Astrocyte (in vitro differentiated cells and primary cell): Measurements from ENCODE around the gene SLC8A3. TPM values are rescaled to one million over a fixed set of nuclear protein-coding genes. Genes with fewer than 3 reads are reported as not detected.
A peak's percentile ranks its signal among the peaks of the same experiment; 100 is the strongest.

Source experiments
- DNase-seq: peaks from one replicate; pipeline ENCODE4 v3.0.0-alpha.2; 2010; ENCODE audit warnings: low read depth
- FAIRE-seq: peaks from 2 replicates; lab custom pipeline; 2011; peaks lifted over from hg19 to GRCh38; lab: Jason Lieb, UNC
- H2AFZ ChIP-seq: 2 replicates; pipeline ENCODE4 v1.6.0; 2012; ENCODE audit warnings: low read depth, low read length, inconsistent platforms
- H3K27ac ChIP-seq: 2 replicates; pipeline ENCODE4 v1.5.1; 2011; ENCODE audit warnings: low read depth, low read length, inconsistent platforms
- H3K27me3 ChIP-seq: 2 replicates; pipeline ENCODE4 v1.6.0; 2011; ENCODE audit warnings: low read length, inconsistent platforms; ENCODE audit not compliant: insufficient read depth
- H3K36me3 ChIP-seq: 2 replicates; pipeline ENCODE4 v1.5.1; 2011; ENCODE audit warnings: low read length, inconsistent platforms; ENCODE audit not compliant: insufficient read depth
- H3K4me1 ChIP-seq: 2 replicates; pipeline ENCODE4 v1.5.1; 2011; ENCODE audit warnings: low read length, inconsistent platforms; ENCODE audit not compliant: insufficient read depth
- H3K4me2 ChIP-seq: 2 replicates; pipeline ENCODE4 v1.6.0; 2012; ENCODE audit warnings: low read length, inconsistent platforms
- H3K4me3 ChIP-seq: 2 replicates; pipeline ENCODE4 v1.5.1; 2011; ENCODE audit warnings: low read depth, mild to moderate bottlenecking, low read length, inconsistent platforms; ENCODE audit not compliant: insufficient read depth
- H3K79me2 ChIP-seq: 2 replicates; pipeline ENCODE4 v1.6.0; 2012; ENCODE audit warnings: mild to moderate bottlenecking, low read length, inconsistent platforms; ENCODE audit not compliant: insufficient read depth
- H3K9ac ChIP-seq: 2 replicates; pipeline ENCODE4 v1.6.0; 2012; ENCODE audit warnings: mild to moderate bottlenecking, low read length, inconsistent platforms
- H3K9me3 ChIP-seq: 2 replicates; pipeline ENCODE4 v1.5.1; 2012; ENCODE audit warnings: low read depth, mild to moderate bottlenecking, low read length, inconsistent platforms; ENCODE audit not compliant: insufficient read depth
- H4K20me1 ChIP-seq: 2 replicates; pipeline ENCODE4 v1.6.0; 2012; ENCODE audit warnings: low read length, inconsistent platforms; ENCODE audit not compliant: insufficient read depth
- H3K27ac Mint-ChIP-seq: one replicate; pipeline ENCODE4 v1.8.0; 2021; ENCODE audit warnings: mild to moderate bottlenecking, mixed read lengths; ENCODE audit not compliant: unreplicated experiment
- H3K27me3 Mint-ChIP-seq: one replicate; pipeline ENCODE4 v1.8.0; 2021; ENCODE audit warnings: low read depth, mixed read lengths; ENCODE audit not compliant: unreplicated experiment
- H3K36me3 Mint-ChIP-seq: one replicate; pipeline ENCODE4 v1.8.0; 2021; ENCODE audit warnings: low read depth, mixed read lengths; ENCODE audit not compliant: unreplicated experiment
- H3K4me1 Mint-ChIP-seq: one replicate; pipeline ENCODE4 v1.8.0; 2021; ENCODE audit warnings: low read depth, mixed read lengths; ENCODE audit not compliant: unreplicated experiment
- H3K4me3 Mint-ChIP-seq: one replicate; pipeline ENCODE4 v1.8.0; 2021; ENCODE audit warnings: mild to moderate bottlenecking, moderate library complexity, mixed read lengths; ENCODE audit not compliant: unreplicated experiment
- H3K9me3 Mint-ChIP-seq: one replicate; pipeline ENCODE4 v1.8.0; 2021; ENCODE audit warnings: mild to moderate bottlenecking, mixed read lengths; ENCODE audit not compliant: unreplicated experiment
- EZH2 ChIP-seq: IDR thresholded peaks from 2 replicates; pipeline ENCODE4 v1.6.1; 2012; ENCODE audit warnings: mild to moderate bottlenecking, low read length, inconsistent platforms; ENCODE audit not compliant: insufficient read depth
- total RNA-seq: library from RNA; stranded (reverse); gene quantifications from 2 replicates; pipeline ENCODE4 v1.2.1, GENCODE V29; 2021
- TF ChIP-seq, protein P1 (sequence below): IDR thresholded peaks from 2 replicates; pipeline ENCODE4 v1.5.1; 2011; ENCODE audit warnings: low read depth, mild to moderate bottlenecking, inconsistent platforms, low read length, moderate library complexity; ENCODE audit not compliant: insufficient read depth

SLC8A3 gene
- total RNA-seq, 1 donor from 2014 or later = 0.45 TPM

DNA sequence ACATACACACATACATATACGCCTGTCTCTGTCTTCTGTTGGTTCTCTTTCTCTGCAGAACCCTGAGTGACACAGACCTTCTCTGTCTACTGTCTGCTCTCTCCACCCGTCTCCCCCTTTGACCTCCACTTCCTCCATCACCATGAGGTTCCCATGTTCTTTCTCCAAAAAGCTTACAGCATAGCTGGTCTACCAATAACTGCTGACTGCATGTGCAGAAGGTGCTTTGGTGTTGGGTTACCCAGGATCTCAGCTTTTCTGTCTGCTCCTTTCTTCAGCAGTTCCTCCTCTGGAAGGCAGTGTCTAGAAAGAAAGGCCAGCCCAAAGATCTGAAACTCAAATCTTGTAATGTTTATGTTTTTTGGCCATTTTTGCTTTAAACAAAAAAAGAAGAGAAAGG, 184.0 kb downstream of the SLC8A3 start:
- Histone ChIP-seq H3K79me2 (no peaks in the 10 kb centered on the region), H3K9ac (no peak overlapping the region), H3K4me2 (no peak overlapping the region), H3K27me3 (no peaks in the 10 kb centered on the region), H3K4me3 (no peak overlapping the region), H4K20me1 (no peaks in the 10 kb centered on the region), H3K9me3 (no peaks in the 10 kb centered on the region), H3K36me3 (no peaks in the 10 kb centered on the region), H2AFZ (no peak overlapping the region), H3K27ac (no peak overlapping the region), H3K4me1 (peaks cover 4% of the 10 kb centered on the region)
- DNase-seq (no peak), FAIRE-seq (no peak)
- Mint-ChIP-seq H3K4me3 (no peak overlapping the region), H3K4me1 (peaks cover under 1% of the 10 kb centered on the region), H3K9me3 (no peaks in the 10 kb centered on the region), H3K27me3 (peaks cover 11% of the 10 kb centered on the region), H3K36me3 (no peaks in the 10 kb centered on the region), H3K27ac (no peak overlapping the region)
- no peak for TF ChIP-seq EZH2
- TF ChIP-seq, protein P1, sequence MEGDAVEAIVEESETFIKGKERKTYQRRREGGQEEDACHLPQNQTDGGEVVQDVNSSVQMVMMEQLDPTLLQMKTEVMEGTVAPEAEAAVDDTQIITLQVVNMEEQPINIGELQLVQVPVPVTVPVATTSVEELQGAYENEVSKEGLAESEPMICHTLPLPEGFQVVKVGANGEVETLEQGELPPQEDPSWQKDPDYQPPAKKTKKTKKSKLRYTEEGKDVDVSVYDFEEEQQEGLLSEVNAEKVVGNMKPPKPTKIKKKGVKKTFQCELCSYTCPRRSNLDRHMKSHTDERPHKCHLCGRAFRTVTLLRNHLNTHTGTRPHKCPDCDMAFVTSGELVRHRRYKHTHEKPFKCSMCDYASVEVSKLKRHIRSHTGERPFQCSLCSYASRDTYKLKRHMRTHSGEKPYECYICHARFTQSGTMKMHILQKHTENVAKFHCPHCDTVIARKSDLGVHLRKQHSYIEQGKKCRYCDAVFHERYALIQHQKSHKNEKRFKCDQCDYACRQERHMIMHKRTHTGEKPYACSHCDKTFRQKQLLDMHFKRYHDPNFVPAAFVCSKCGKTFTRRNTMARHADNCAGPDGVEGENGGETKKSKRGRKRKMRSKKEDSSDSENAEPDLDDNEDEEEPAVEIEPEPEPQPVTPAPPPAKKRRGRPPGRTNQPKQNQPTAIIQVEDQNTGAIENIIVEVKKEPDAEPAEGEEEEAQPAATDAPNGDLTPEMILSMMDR = no peak

DNA sequence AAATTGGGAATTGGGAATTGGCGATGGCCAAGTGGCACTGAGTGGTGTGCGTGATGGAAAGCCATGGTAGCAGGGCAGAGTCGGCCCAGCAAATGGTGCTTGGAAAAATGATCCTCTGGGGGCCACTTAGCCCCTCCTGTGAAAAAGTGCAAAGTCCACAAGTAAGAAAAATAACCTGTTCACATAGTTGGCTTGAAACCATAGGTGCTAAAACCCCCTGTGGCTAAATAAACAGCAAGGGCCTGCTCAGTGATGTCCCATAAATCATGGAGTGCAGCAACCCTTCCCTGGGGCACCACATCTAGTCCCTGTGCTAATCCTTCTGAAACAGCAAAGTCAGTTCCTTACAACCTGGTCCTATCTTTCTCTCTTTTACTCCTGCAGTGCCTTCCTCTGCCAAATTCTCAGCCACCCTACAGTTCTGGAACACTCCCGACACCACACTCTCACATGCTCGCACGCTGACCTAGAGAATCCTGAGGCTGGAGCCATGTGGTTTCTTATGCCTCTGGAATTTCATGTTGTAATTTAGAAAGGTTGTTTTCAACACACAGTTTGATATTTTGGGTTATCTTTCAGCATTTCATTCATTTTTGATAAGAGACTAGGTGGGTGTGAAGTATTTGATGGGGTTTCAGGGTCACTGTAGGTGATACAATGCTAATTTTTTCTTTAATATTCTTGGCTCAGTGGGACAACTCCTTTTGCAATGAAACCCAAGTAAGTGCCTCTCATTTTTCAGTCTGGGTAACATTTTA, 186.0 kb downstream of the SLC8A3 start:
- no peak overlapping the region for H3K4me3 Mint-ChIP-seq
- Histone ChIP-seq H3K27ac (no peak overlapping the region), H3K9ac (no peak overlapping the region), H2AFZ (no peak overlapping the region), H3K27me3 (no peaks in the 10 kb centered on the region), H3K4me2 (no peak overlapping the region), H3K4me1 (peaks cover 21% of the 10 kb centered on the region), H3K4me3 (no peak overlapping the region), H3K9me3 (no peaks in the 10 kb centered on the region), H4K20me1 (no peaks in the 10 kb centered on the region), H3K79me2 (no peaks in the 10 kb centered on the region), H3K36me3 (no peaks in the 10 kb centered on the region)
- peaks cover 4% of the 10 kb centered on the region for H3K4me1 Mint-ChIP-seq
- FAIRE-seq (no peak), DNase-seq (peak; percentile 73)
- TF ChIP-seq EZH2 = no peak
- TF ChIP-seq, protein P1 = no peak
- H3K27me3 Mint-ChIP-seq = peaks cover 11% of the 10 kb centered on the region
- H3K36me3 Mint-ChIP-seq = no peaks in the 10 kb centered on the region
- H3K9me3 Mint-ChIP-seq = no peaks in the 10 kb centered on the region
- H3K27ac Mint-ChIP-seq = no peak overlapping the region

DNA sequence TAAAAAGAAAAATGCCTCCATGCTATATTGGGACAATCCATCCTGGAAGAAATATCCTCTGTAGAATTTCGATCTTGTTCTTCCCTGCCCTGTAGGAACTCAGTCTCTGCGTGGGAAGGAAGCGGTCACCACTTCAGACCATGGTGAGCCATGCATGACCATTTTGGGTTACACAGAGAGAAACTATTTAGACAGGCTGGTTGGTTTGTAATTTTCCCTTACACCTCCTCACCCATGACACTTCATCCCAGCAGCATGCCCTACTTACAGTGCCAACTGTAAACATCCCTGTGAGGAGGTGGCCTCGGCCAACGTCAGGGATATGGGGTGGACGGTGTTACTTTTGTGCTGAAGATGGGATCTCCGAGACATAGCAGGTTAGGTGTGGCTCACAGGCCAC, 188.2 kb downstream of the SLC8A3 start:
- Mint-ChIP-seq H3K27me3 (peaks cover 6% of the 10 kb centered on the region), H3K36me3 (no peaks in the 10 kb centered on the region), H3K4me3 (no peak overlapping the region), H3K9me3 (no peaks in the 10 kb centered on the region), H3K4me1 (peaks cover 10% of the 10 kb centered on the region), H3K27ac (no peak overlapping the region)
- Histone ChIP-seq H4K20me1 (no peaks in the 10 kb centered on the region), H3K4me2 (no peak overlapping the region), H3K4me1 (peaks cover 23% of the 10 kb centered on the region), H3K79me2 (no peaks in the 10 kb centered on the region), H3K27ac (peak overlapping the region; percentile 70), H3K36me3 (no peaks in the 10 kb centered on the region), H2AFZ (no peak overlapping the region), H3K4me3 (no peak overlapping the region), H3K9ac (peak overlapping the region; percentile 16), H3K9me3 (no peaks in the 10 kb centered on the region), H3K27me3 (no peaks in the 10 kb centered on the region)
- FAIRE-seq (no peak), DNase-seq (peak; percentile 59)
- TF ChIP-seq EZH2 = no peak
- TF ChIP-seq, protein P1 = no peak
